Breast epithelium (tissue), 3 donors: Measurements from ENCODE around the gene SETD2.

Source experiments
- POLR2A ChIP-seq: fragments of 450-650 bp; IDR thresholded peaks from one replicate; pipeline ENCODE4 v1.6.1; 2016; ENCODE audit warnings: antibody characterized with exemption, mild to moderate bottlenecking, moderate library complexity
- TF ChIP-seq, protein P1 (sequence below), 3 donors: fragments of 450-650 bp; IDR thresholded peaks; one replicate each; pipeline ENCODE4 v1.5.1; 2016 to 2017; ENCODE audit warnings: antibody characterized with exemption in 3 of 3, mild to moderate bottlenecking in 3 of 3, moderate library complexity in 3 of 3

DNA sequence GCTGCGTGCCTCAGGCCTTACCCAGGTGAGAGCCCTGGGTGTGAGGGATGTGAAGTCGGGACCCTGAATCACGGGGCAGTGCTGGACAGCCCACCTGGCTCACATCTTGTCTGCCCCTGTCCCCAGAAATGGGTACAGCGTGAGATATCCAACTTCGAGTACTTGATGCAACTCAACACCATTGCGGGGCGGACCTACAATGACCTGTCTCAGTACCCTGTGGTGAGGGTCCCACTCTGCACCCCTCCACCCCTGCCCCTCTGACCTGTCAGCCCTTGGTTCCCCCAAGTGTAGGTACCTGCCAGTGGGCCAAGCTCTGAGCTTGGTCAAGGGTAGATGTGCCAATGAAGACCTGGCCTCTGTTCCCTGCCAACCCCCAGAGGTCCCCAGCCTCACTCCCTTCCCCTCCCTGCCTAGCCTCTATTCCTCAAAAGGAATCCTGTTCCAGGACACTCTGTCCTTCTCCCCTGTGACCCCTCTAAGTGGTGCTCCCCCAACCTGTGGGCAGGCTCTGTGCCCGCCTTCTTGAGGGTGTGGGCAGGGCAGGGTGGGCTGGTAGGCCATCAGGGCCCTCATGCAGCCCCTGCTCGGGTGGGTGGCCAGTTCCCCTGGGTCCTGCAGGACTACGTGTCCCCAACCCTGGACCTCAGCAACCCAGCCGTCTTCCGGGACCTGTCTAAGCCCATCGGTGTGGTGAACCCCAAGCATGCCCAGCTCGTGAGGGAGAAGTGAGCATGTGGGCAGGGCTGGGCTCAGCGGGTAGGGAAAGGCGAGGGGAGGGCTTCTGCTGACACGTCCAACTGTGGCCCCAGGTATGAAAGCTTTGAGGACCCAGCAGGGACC is 159.3 kb downstream of the SETD2 start:
- TF ChIP-seq POLR2A: no peak
- TF ChIP-seq, protein P1, sequence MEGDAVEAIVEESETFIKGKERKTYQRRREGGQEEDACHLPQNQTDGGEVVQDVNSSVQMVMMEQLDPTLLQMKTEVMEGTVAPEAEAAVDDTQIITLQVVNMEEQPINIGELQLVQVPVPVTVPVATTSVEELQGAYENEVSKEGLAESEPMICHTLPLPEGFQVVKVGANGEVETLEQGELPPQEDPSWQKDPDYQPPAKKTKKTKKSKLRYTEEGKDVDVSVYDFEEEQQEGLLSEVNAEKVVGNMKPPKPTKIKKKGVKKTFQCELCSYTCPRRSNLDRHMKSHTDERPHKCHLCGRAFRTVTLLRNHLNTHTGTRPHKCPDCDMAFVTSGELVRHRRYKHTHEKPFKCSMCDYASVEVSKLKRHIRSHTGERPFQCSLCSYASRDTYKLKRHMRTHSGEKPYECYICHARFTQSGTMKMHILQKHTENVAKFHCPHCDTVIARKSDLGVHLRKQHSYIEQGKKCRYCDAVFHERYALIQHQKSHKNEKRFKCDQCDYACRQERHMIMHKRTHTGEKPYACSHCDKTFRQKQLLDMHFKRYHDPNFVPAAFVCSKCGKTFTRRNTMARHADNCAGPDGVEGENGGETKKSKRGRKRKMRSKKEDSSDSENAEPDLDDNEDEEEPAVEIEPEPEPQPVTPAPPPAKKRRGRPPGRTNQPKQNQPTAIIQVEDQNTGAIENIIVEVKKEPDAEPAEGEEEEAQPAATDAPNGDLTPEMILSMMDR (IDR thresholded peaks at IDR 0.05): no peak
